ENCODE results near the gene BGLAP.

DNA sequence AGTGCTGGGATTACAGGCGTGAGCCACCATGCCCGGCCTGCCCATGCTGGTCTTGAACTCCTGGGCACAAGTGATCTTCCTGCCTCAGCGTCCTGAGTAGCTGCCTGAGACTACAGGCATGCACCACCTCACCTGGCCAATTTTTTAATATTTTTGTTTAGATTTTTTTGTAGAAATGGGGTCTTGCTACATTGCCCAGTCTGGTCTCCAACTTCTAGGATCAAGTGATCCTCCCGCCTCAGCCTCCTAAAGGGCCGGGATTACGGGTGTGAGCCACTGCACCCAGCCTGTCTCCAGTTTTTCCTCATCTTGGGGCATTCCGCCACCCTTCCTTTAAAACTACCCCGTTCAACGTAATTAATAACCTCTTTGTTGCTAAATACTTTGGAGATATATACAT lies 21.8 kb upstream of the BGLAP start:
- TF ChIP-seq, protein P1, sequence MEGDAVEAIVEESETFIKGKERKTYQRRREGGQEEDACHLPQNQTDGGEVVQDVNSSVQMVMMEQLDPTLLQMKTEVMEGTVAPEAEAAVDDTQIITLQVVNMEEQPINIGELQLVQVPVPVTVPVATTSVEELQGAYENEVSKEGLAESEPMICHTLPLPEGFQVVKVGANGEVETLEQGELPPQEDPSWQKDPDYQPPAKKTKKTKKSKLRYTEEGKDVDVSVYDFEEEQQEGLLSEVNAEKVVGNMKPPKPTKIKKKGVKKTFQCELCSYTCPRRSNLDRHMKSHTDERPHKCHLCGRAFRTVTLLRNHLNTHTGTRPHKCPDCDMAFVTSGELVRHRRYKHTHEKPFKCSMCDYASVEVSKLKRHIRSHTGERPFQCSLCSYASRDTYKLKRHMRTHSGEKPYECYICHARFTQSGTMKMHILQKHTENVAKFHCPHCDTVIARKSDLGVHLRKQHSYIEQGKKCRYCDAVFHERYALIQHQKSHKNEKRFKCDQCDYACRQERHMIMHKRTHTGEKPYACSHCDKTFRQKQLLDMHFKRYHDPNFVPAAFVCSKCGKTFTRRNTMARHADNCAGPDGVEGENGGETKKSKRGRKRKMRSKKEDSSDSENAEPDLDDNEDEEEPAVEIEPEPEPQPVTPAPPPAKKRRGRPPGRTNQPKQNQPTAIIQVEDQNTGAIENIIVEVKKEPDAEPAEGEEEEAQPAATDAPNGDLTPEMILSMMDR (IDR thresholded peaks at IDR 0.05), result no peak
- TF ChIP-seq POLR2A (IDR thresholded peaks at IDR 0.05) (no peak), POLR2AphosphoS5 (IDR thresholded peaks at IDR 0.05) (no peak)

Data from stomach (tissue), 4 donors.